Thymus (tissue), 11 donors: Measurements from ENCODE around the gene F3. TPM values are rescaled to one million over a fixed set of nuclear protein-coding genes. Genes with fewer than 3 reads are reported as not detected.

ENCODE experiments used
- DNase-seq, 9 donors: peaks; one replicate each; pipeline ENCODE4 v3.0.0-alpha.2; 2013; ENCODE audit warnings: low spot score in 9 of 9, low read depth in 6 of 9, missing footprints in 1 of 9
- H3K27ac ChIP-seq, 2 donors: one replicate each; pipeline ENCODE4 v1.5.1; 2013; ENCODE audit warnings: control low read depth in 1 of 2, low read depth in 1 of 2, low read length in 1 of 2, mild to moderate bottlenecking in 1 of 2, moderate library complexity in 1 of 2
- H3K27me3 ChIP-seq, 2 donors: one replicate each; pipeline ENCODE4 v1.5.1; 2013; ENCODE audit warnings: low read length in 1 of 2; ENCODE audit not compliant: control insufficient read depth in 2 of 2, insufficient read depth in 1 of 2
- H3K36me3 ChIP-seq, 2 donors: one replicate each; pipeline ENCODE4 v1.5.1; 2013; ENCODE audit warnings: low read length in 1 of 2, mild to moderate bottlenecking in 1 of 2, moderate library complexity in 1 of 2; ENCODE audit not compliant: control insufficient read depth in 2 of 2, insufficient read depth in 2 of 2
- H3K4me1 ChIP-seq, 2 donors: one replicate each; pipeline ENCODE4 v1.5.1; 2013; ENCODE audit warnings: low read length in 2 of 2; ENCODE audit not compliant: control insufficient read depth in 2 of 2, insufficient read depth in 2 of 2
- H3K4me3 ChIP-seq, 2 donors: one replicate each; pipeline ENCODE4 v1.5.1; 2013; ENCODE audit warnings: low read length in 2 of 2, control low read depth in 1 of 2, mild to moderate bottlenecking in 1 of 2
- H3K9me3 ChIP-seq, 2 donors: one replicate each; pipeline ENCODE4 v1.5.1; 2013; ENCODE audit warnings: low read length in 1 of 2, mild to moderate bottlenecking in 1 of 2; ENCODE audit not compliant: control insufficient read depth in 2 of 2, insufficient read depth in 1 of 2
- WGBS: extraction: QIAGEN DNeasy Blood & Tissue Kit; methylation state at CpG from one replicate; pipeline ENCODE4 v1.1.7; 2013; 5-methylcytosine and 5-hydroxymethylcytosine counted together
- polyA plus RNA-seq: library from polyadenylated mRNA; stranded (reverse); fragments of 200-250 nt; gene quantifications from one replicate; pipeline ENCODE4 v1.2.3, GENCODE V29; 2013
- total RNA-seq: library from RNA; stranded (reverse); fragments of 120-200 nt; gene quantifications from one replicate; pipeline ENCODE4 v1.2.4, GENCODE V29; 2013
- donor health status: healthy.

Gene F3
- total and polyA plus RNA-seq, 2 donors, result 0.61 to 141 TPM

DNA sequence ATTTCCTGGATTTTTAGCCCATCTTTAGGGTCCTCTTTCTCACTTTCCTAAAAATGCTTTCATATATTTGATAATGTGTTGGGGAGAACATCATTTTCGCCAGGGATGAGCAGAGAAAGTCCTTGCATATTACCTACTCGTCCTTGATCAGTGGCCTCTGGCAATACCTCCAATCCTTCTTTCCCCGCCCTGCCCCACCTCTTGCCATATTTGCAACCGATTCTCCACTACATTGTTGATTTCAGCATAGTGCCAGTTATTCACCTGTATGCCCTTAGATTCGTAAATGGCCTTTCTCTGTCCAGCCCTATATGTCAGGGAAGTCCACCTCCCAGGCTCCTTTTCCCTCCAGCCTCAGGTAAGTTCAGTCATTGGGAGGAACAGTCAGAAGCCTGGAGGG, 13.5 kb upstream of the F3 start:
- WGBS, result 97% methylated on average over 5 of the region's 5 CpGs
- no peak for DNase-seq
- peaks cover 0 to 3% of the 10 kb centered on the region in 2 donors for H3K27me3 ChIP-seq
- no peak overlapping the region for H3K4me3 ChIP-seq
- no peaks in the 10 kb centered on the region for H3K36me3 ChIP-seq
- peaks cover 0 to 4% of the 10 kb centered on the region in 2 donors for H3K4me1 ChIP-seq
- H3K9me3 ChIP-seq, result no peaks in the 10 kb centered on the region
- peak overlapping the region in 1 of 2 donors; percentile 46 for H3K27ac ChIP-seq

DNA sequence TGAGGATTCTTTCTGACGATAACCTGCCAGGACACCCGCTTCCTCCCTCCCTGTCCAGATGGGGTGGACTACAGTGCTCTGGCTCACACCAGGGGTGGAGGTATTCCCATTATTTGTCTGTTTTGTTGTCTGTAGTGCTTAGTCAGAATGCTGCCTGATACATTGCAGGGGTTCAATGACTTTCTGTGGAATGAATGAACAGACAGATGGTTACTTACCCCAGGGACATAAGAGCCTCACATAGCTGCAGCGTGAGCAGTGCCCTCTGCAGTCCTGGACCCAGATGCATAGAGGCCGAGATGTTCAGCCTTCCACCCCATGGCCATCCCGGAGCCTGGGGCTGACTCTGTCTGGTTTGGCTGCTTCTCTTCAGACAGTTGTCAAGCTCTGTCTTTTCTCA, 13.0 kb upstream of the F3 start:
- H3K27me3 ChIP-seq, result peaks cover 0 to 3% of the 10 kb centered on the region in 2 donors
- peaks cover 0 to 4% of the 10 kb centered on the region in 2 donors for H3K4me1 ChIP-seq
- no peak overlapping the region for H3K27ac ChIP-seq
- no peaks in the 10 kb centered on the region for H3K36me3 ChIP-seq
- no peaks in the 10 kb centered on the region for H3K9me3 ChIP-seq
- WGBS, result 96% methylated on average over 5 of the region's 5 CpGs
- no peak for DNase-seq
- H3K4me3 ChIP-seq, result no peak overlapping the region

DNA sequence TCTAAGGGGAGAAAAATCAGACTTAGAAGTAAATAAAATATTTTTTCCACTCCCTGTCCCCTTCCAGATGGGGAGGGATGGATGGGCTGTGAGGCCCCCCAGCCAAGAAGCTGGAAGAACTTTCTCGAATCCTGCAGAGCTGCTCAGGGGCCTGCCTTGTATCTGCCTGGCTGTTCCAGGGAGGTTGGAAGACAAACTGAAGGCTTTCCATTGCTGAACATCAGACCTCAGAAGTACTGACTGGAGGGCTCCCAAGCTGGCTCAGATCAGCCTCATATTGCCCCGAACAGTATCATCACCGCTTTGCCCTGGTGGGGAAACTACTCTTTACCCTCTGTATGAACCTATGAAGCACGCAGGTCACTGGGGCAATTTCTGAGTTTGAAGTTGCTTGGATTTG, 12.4 kb upstream of the F3 start:
- Histone ChIP-seq H3K27me3 (peaks cover 0 to 3% of the 10 kb centered on the region in 2 donors), H3K9me3 (no peaks in the 10 kb centered on the region), H3K4me1 (peaks cover 0 to 4% of the 10 kb centered on the region in 2 donors), H3K4me3 (no peak overlapping the region), H3K27ac (peak overlapping the region; percentile 46 to 64), H3K36me3 (no peaks in the 10 kb centered on the region)
- no peak for DNase-seq
- 94% methylated on average over 4 of the region's 4 CpGs for WGBS

DNA sequence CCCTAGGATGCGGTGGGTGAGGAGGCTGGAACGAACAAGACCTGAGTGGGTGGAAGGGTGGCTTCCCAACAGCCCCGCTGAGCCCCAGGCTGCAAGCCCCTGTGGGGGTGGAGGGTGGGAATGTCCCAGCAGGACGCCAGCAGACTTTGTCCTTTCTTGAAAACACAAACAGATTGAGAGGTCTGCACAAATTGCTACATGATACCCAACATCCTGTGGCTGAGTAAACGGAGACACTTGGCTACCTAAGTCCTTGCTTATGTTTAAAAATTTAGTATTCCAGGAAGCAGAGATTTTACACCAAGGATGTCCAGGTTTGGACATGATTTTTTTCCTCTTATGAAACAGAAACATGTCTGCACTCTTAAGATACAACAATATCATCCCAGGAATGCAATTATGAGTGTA, 11.8 kb upstream of the F3 start:
- H3K9me3 ChIP-seq, result no peaks in the 10 kb centered on the region
- WGBS, result 90% methylated on average over 5 of the region's 5 CpGs
- peak overlapping the region in 1 of 2 donors; percentile 60 for H3K27ac ChIP-seq
- no peaks in the 10 kb centered on the region for H3K36me3 ChIP-seq
- peaks cover 0 to 4% of the 10 kb centered on the region in 2 donors for H3K4me1 ChIP-seq
- no peak for DNase-seq
- no peak overlapping the region for H3K4me3 ChIP-seq
- peaks cover 0 to 3% of the 10 kb centered on the region in 2 donors for H3K27me3 ChIP-seq

DNA sequence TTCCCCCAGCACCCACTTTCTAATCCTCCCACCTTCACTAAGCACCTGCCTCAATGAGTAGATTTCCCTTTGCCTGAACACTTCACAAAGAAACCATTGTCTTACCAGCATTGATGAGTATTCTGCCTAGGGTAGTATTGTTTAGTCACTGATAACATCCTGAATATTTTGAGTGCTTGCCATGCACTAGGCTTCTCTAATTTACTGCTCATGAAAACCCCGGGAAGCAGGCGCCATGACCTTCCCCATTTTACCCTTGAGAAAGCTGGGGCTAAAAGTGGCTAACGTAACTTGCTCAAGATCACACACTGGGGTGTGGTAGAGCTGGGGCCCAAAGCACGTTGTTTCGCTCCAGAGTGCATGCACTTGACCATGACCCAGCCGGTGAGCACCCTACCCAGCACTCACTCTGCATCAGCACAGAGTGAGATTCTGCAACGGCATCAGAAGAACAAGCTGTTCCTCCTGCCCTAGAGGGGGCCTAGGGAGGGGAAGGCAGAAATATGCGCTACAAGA, 10.6 kb upstream of the F3 start:
- H3K27ac ChIP-seq, result peak overlapping the region in 1 of 2 donors; percentile 25
- DNase-seq, result no peak
- 93% methylated on average over 8 of the region's 8 CpGs for WGBS
- peaks cover 0 to 3% of the 10 kb centered on the region in 2 donors for H3K27me3 ChIP-seq
- no peaks in the 10 kb centered on the region for H3K36me3 ChIP-seq
- H3K4me3 ChIP-seq, result no peak overlapping the region
- peaks cover 0 to 4% of the 10 kb centered on the region in 2 donors for H3K4me1 ChIP-seq
- H3K9me3 ChIP-seq, result no peaks in the 10 kb centered on the region

DNA sequence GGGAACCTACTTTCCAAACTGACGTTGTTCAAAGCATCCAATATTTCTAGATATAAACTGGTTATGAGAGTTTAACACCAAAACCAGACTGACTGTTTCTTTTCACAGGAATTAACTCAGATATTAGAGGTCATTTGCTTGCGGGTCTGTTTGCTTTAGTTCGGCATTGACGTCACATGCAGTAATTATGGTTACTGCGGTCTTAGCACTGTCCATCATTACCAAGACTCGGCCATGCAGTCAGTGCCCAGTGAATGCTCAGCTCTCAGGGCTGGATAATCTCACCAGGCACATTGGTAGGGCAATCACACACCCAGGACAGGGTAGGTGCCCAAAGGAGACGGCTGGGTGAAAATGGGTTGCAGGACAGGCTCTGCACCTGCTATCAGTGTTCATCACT, 9.9 kb upstream of the F3 start:
- H3K4me1 ChIP-seq, result peaks cover 0 to 4% of the 10 kb centered on the region in 2 donors
- H3K27me3 ChIP-seq, result peaks cover 0 to 3% of the 10 kb centered on the region in 2 donors
- DNase-seq, result no peak
- no peaks in the 10 kb centered on the region for H3K36me3 ChIP-seq
- no peaks in the 10 kb centered on the region for H3K9me3 ChIP-seq
- WGBS, result 96% methylated on average over 7 of the region's 7 CpGs
- no peak overlapping the region for H3K27ac ChIP-seq
- H3K4me3 ChIP-seq, result no peak overlapping the region

DNA sequence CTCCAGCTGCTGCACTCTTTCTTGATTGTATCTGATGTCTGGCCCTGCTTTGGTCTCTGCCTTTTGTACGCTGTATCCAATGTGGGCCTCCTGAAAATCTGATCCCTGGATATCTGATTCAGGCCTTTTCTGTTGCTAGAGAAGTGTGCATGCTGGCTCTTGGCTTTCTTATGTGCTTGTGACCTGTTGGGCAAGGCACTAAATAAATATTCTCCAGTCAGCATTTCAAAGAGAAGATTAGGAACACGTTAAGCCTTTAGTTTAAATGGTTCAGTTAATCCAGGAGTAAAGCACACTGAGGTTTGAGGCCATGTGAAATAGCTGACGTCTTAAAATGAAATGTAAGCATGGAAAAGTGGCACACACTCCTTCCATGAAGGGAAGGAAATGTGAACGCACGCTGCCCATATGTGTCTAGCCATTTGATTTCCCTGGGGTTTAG, 9.3 kb upstream of the F3 start:
- Histone ChIP-seq H3K4me3 (no peak overlapping the region), H3K27ac (peak overlapping the region in 1 of 2 donors; percentile 13), H3K36me3 (no peaks in the 10 kb centered on the region), H3K9me3 (no peaks in the 10 kb centered on the region), H3K27me3 (peaks cover 0 to 3% of the 10 kb centered on the region in 2 donors), H3K4me1 (peaks cover 0 to 4% of the 10 kb centered on the region in 2 donors)
- no peak for DNase-seq
- 95% methylated on average over 5 of the region's 5 CpGs for WGBS

DNA sequence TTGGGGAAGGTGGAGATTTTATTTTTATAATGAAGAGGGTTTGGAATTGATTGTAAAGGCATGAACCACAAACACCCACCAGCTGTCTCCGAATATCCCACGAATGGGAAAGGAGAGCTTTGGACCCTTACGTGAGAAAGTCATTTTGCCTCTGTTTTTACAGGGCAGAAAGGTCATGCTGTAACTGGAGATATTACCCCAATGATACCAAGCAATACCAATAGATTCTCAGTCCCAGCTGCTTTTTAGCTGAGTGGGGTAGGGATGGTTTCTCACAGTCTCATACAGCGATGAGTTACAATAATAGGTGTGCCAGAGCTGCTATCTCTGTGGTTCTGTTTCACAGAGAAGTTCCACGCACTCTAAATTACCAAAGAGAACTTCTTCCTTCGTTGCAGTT, 8.8 kb upstream of the F3 start:
- H3K4me3 ChIP-seq, result no peak overlapping the region
- H3K36me3 ChIP-seq, result no peaks in the 10 kb centered on the region
- WGBS, result 93% methylated on average over 6 of the region's 6 CpGs
- peak overlapping the region in 1 of 2 donors; percentile 1 for H3K27ac ChIP-seq
- H3K9me3 ChIP-seq, result no peaks in the 10 kb centered on the region
- H3K27me3 ChIP-seq, result peaks cover 0 to 3% of the 10 kb centered on the region in 2 donors
- DNase-seq, result no peak
- H3K4me1 ChIP-seq, result peaks cover 0 to 4% of the 10 kb centered on the region in 2 donors

DNA sequence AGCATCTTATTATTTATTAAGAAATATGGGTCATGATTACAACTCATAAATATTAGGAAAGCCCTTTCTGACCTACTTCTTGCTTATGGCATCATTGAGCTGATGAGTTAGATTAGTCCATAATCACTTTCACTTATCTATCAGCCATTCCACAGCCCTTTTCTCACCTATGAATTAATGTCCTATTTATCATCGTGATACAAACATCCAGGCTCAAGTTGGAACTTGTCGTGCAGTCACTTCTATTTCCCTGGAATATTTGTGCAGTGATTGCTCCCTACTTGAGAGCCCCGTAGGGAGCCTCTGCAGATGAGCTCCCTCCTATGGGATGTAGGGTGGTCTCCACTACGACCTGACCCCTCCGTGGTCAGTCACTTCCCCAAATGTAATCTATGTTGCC, 8.1 kb upstream of the F3 start:
- peaks cover 0 to 4% of the 10 kb centered on the region in 2 donors for H3K4me1 ChIP-seq
- 89% methylated on average over 5 of the region's 5 CpGs for WGBS
- H3K4me3 ChIP-seq, result no peak overlapping the region
- no peak for DNase-seq
- H3K9me3 ChIP-seq, result no peaks in the 10 kb centered on the region
- H3K27ac ChIP-seq, result no peak overlapping the region
- no peaks in the 10 kb centered on the region for H3K36me3 ChIP-seq
- peaks cover 2 to 5% of the 10 kb centered on the region in 2 donors for H3K27me3 ChIP-seq
